ENCODE measurements around the gene GPR63. TPM values are rescaled to one million over a fixed set of nuclear protein-coding genes. Genes with fewer than 3 reads are reported as not detected.
A peak's percentile ranks its signal among the peaks of the same experiment; 100 is the strongest.

The GPR63 gene
- total and polyA plus RNA-seq, 2 experiments from 2014 or later, result 0.10 to 0.11 TPM

DNA sequence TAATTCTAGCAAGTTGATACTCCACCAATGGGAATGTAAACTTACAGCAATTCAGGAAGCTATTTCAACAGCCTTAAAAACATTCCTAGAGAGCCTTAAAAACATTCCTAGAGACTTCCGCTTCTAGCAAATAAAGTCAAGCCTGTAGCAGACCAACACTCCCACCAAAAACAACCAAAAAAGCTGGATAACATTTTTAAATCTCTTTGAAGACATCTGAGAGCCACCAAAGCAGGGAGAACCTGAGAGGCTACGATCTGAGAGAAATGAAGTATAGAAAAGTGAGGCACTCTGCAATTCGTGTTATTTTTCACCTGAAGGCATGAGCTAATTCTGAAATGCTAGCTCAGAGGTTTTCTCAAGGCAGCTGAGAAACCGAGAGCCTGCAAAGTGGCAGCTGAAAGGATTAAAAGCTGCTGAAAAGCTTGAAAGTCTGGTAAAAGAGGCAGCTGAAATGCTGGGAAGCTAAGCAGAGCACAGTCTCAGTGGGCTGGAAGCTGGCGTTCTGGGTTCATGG, 20.9 kb downstream of the GPR63 start:
- Histone ChIP-seq H3K4me2 (ENCODE audit: unreplicated experiment) (no peak overlapping the region), H3K36me3 (ENCODE audit: low read depth) (no peaks in the 10 kb centered on the region), H3K9me2 (ENCODE audit: insufficient read depth) (no peaks in the 10 kb centered on the region), H4K20me1 (ENCODE audit: insufficient read depth) (no peaks in the 10 kb centered on the region), H3K79me2 (ENCODE audit: insufficient read depth) (no peaks in the 10 kb centered on the region), H3K27me3 (replicated peaks; ENCODE audit: insufficient read depth) (no peaks in the 10 kb centered on the region), H3K9ac (no peak overlapping the region), H3K9me3 (ENCODE audit: low read depth) (no peaks in the 10 kb centered on the region), H3K4me1 (ENCODE audit: insufficient read depth) (peaks cover 11% of the 10 kb centered on the region), H2AFZ (peak overlapping the region; percentile 26; the same call in 1 of the 2 replicates), H3K27ac (no peak overlapping the region), H3F3A (ENCODE audit: insufficient read depth) (no peaks in the 10 kb centered on the region), H3K4me3 (no peak overlapping the region)
- TF ChIP-seq EZH2 (IDR thresholded peaks at IDR 0.05; ENCODE audit: insufficient read depth, poor library complexity, severe bottlenecking) (no peak), EZH2phosphoT487 (IDR thresholded peaks at IDR 0.05; ENCODE audit: insufficient read depth, low read depth) (no peak)
- WGBS, 2 experiments (ENCODE audit: low coverage in 1 of 2, low lambda C conversion rate in 2 of 2, missing lambda C conversion rate in 2 of 2), result 24 to 37% methylated on average over 5 of the region's 5 CpGs
- in situ Hi-C loops (cut with MboI), result no loop called here
- DNase-seq, result no peak

DNA sequence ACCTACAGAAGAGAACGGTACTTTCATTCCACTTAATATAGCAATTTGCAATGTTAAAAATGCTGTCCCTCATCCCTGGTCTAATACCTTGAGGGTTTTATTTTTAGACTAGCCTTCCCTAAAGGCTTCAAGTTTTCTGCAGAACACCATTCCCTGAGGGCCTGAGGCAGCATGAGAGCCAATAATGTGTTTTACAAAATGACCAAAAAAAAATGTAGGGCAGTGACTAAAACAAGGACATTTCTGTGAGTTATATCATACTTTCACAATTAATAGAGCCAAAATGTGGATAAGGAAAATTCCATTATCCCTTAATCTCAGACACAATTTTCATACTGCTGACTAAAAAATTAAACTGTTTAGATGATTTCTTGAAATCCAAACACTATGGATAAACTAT, 22.7 kb downstream of the GPR63 start:
- H3K4me3 ChIP-seq, result no peak overlapping the region
- DNase-seq, result no peak
- no peak overlapping the region for H3K4me2 ChIP-seq (ENCODE audit: unreplicated experiment)
- TF ChIP-seq EZH2phosphoT487 (IDR thresholded peaks at IDR 0.05; ENCODE audit: insufficient read depth, low read depth) (no peak), EZH2 (IDR thresholded peaks at IDR 0.05; ENCODE audit: insufficient read depth, poor library complexity, severe bottlenecking) (no peak)
- H3K27me3 ChIP-seq (replicated peaks; ENCODE audit: insufficient read depth), result no peaks in the 10 kb centered on the region
- no peaks in the 10 kb centered on the region for H3K9me2 ChIP-seq (ENCODE audit: insufficient read depth)
- no peak overlapping the region for H2AFZ ChIP-seq
- no peaks in the 10 kb centered on the region for H3K79me2 ChIP-seq (ENCODE audit: insufficient read depth)
- H3K9ac ChIP-seq, result no peak overlapping the region
- peaks cover 11% of the 10 kb centered on the region for H3K4me1 ChIP-seq (ENCODE audit: insufficient read depth)
- no peaks in the 10 kb centered on the region for H3K9me3 ChIP-seq (ENCODE audit: low read depth)
- H3K36me3 ChIP-seq (ENCODE audit: low read depth), result no peaks in the 10 kb centered on the region
- in situ Hi-C loops (cut with MboI), result no loop called here
- no peak overlapping the region for H3K27ac ChIP-seq
- H3F3A ChIP-seq (ENCODE audit: insufficient read depth), result no peaks in the 10 kb centered on the region
- WGBS, 2 experiments (ENCODE audit: low coverage in 1 of 2, low lambda C conversion rate in 2 of 2, missing lambda C conversion rate in 2 of 2), result 80 to 88% methylated on average over 1 of the region's 1 CpG
- H4K20me1 ChIP-seq (ENCODE audit: insufficient read depth), result no peaks in the 10 kb centered on the region

DNA sequence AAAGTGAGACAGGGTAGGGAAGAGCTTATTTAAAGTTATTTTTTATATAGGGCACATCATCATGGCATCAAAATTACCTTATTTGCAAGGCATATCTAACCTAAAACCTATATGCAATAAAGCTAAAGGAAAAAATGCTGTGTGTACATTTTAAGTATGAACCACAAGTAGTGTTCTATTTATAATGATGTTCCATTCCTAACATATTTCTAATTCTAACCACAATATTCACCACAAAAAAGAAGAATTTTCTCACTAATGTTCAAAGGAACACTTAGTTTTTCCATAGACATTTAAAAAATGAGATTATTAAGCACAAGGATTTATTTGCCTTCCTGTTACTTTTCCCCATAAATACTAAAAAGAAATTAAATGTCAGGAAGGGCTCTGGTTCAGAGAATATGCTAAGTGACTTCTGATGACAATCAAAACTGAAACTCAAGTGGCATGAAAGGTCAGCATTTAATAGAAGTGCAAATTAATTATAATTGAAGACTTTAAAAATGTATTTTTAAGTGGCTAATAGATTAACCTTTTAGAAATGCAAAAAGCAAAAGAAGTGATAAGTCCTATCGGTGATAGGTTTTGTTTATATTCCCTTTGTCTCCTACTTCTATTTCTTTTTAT, 25.1 kb downstream of the GPR63 start:
- H3F3A ChIP-seq (ENCODE audit: insufficient read depth), result no peaks in the 10 kb centered on the region
- H3K4me2 ChIP-seq (ENCODE audit: unreplicated experiment), result peak overlapping the region; percentile 6
- H4K20me1 ChIP-seq (ENCODE audit: insufficient read depth), result no peaks in the 10 kb centered on the region
- H3K9me2 ChIP-seq (ENCODE audit: insufficient read depth), result no peaks in the 10 kb centered on the region
- peaks cover 11% of the 10 kb centered on the region for H3K4me1 ChIP-seq (ENCODE audit: insufficient read depth)
- peak; percentile 27 for DNase-seq
- no peak overlapping the region for H3K27ac ChIP-seq
- H3K9me3 ChIP-seq (ENCODE audit: low read depth), result no peaks in the 10 kb centered on the region
- no peak overlapping the region for H3K9ac ChIP-seq
- H3K36me3 ChIP-seq (ENCODE audit: low read depth), result no peaks in the 10 kb centered on the region
- H3K79me2 ChIP-seq (ENCODE audit: insufficient read depth), result no peaks in the 10 kb centered on the region
- no peaks in the 10 kb centered on the region for H3K27me3 ChIP-seq (replicated peaks; ENCODE audit: insufficient read depth)
- TF ChIP-seq EZH2phosphoT487 (IDR thresholded peaks at IDR 0.05; ENCODE audit: insufficient read depth, low read depth), result no peak
- TF ChIP-seq EZH2 (IDR thresholded peaks at IDR 0.05; ENCODE audit: insufficient read depth, poor library complexity, severe bottlenecking), result no peak
- WGBS, 2 experiments (ENCODE audit: low coverage in 1 of 2, low lambda C conversion rate in 2 of 2, missing lambda C conversion rate in 2 of 2), result 84 to 91% methylated on average over 1 of the region's 1 CpG
- in situ Hi-C loops (cut with MboI), result no loop called here
- H2AFZ ChIP-seq, result no peak overlapping the region
- H3K4me3 ChIP-seq, result no peak overlapping the region

DNA sequence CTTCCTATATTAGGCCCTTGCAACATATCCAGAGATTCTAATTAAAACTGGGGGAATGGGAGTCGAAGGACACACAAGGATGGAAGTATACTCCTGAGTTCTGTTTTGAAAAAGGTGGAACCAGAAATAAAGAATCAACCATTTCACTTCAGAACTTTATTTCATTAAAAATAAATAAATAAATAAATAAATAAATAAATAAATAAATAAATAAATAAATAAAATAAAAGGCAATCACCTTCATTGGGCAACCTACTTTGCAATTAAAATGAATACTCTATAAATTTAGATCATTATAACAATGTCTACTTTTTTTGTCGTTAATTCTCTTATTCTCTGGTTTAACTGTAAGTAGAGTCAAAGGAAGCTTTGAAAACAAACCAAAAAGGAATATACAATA, 25.6 kb downstream of the GPR63 start:
- Histone ChIP-seq H3K27me3 (replicated peaks; ENCODE audit: insufficient read depth) (no peaks in the 10 kb centered on the region), H3K4me1 (ENCODE audit: insufficient read depth) (peaks cover 11% of the 10 kb centered on the region), H3K9me2 (ENCODE audit: insufficient read depth) (no peaks in the 10 kb centered on the region), H3K9ac (no peak overlapping the region), H3K4me2 (ENCODE audit: unreplicated experiment) (peak overlapping the region; percentile 6), H3K36me3 (ENCODE audit: low read depth) (no peaks in the 10 kb centered on the region), H4K20me1 (ENCODE audit: insufficient read depth) (no peaks in the 10 kb centered on the region), H3K4me3 (no peak overlapping the region), H3K79me2 (ENCODE audit: insufficient read depth) (no peaks in the 10 kb centered on the region), H3K9me3 (ENCODE audit: low read depth) (no peaks in the 10 kb centered on the region), H3K27ac (no peak overlapping the region), H3F3A (ENCODE audit: insufficient read depth) (no peaks in the 10 kb centered on the region), H2AFZ (no peak overlapping the region)
- WGBS, 2 experiments (ENCODE audit: low coverage in 1 of 2, low lambda C conversion rate in 2 of 2, missing lambda C conversion rate in 2 of 2), result 53 to 55% methylated on average over 2 of the region's 2 CpGs
- no peak for DNase-seq
- no peak for TF ChIP-seq EZH2 (IDR thresholded peaks at IDR 0.05; ENCODE audit: insufficient read depth, poor library complexity, severe bottlenecking)
- no peak for TF ChIP-seq EZH2phosphoT487 (IDR thresholded peaks at IDR 0.05; ENCODE audit: insufficient read depth, low read depth)
- in situ Hi-C loops (cut with MboI), result no loop called here

Data from GM23248 (cell line).